A549 treated with dexamethasone at 1 μM for 4 hours (cell line): Measurements from ENCODE around the gene MSI2. TPM values are rescaled to one million over a fixed set of nuclear protein-coding genes. Genes with fewer than 3 reads are reported as not detected.

Source experiments
- total RNA-seq: library from RNA; stranded (reverse); fragments of 200-300 nt; extraction: Qiagen RNA extraction; gene quantifications from 5 replicates; pipeline ENCODE4 v1.2.3, GENCODE V29; 2022

MSI2 gene
- total RNA-seq = 42.6 to 63.9 TPM (median 54.3 TPM) in 5 replicates

GRCh38 chr17:57255776-57256681 is at the start of gene MSI2:
Gene MSI2 (plus strand): TSS chr17:57256523. CDS start chr17:57256743, 220 bp downstream.

Other genes with a start within 250 kb of the MSI2 start
- 46.0 to 60.5 TPM (median 55.6 TPM) in 5 replicates for gene AKAP1, start 171.3 kb upstream of the MSI2 start, total RNA-seq